ENCODE results near the gene GFOD1. TPM values are rescaled to one million over a fixed set of nuclear protein-coding genes. Genes with fewer than 3 reads are reported as not detected.

Gene GFOD1
- total and polyA plus RNA-seq, 10 of the 15 experiments (the other 5 are each of a cell fraction or from before 2014, with no cell fraction given): 6.5 to 41.4 (median 16.0) TPM

DNA sequence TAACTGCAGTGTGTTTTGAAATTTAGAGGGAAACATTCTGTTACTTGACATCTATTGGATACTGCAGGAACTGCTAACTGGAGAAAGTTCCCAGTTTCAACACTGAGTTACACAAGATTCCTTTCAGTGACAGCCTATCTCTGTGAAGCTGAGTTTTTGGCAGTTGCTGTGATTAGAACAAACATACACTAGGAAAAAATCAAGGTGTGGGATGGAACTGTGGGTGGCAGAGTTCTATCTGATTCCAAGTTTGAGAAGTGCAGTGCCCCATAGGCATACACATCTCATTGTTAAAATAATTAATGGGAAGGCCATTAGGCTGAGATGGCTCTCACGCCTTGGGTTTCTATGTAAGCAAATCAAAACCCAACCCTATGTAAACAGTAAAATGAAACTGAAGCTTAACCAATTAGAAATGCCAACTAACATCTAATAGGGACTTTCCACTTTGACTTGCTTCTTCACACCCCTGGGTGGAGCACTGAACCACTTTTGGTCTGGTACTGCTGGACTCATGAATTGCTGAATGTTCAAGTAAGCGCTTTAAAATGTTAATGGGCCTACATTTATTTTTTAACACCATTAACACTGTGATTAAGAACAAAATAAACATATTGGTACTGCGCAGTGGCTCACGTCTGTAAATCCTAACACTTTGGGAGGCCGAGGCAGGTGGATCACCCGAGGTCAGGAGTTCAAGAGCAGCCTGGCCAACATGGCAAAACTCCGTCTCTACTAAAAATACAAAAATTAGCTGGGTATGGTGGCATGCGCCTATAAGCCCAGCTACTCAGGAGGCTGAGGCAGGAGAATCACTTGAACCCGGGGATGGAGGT lies 103.9 kb downstream of the GFOD1 start (continued):
- TF ChIP-seq NR2F1 (conservative IDR thresholded peaks at IDR 0.05) (peak; percentile 61), FOXK2 (IDR thresholded peaks at IDR 0.05) (peak; percentile 50; the same call in 1 of the 2 replicates), BCLAF1 (IDR thresholded peaks at IDR 0.05) (no peak), STAT3 (IDR thresholded peaks at IDR 0.05; ENCODE audit: low read depth, low read length) (no peak), EP300 (IDR thresholded peaks at IDR 0.05; ENCODE audit: borderline replicate concordance in 1 of 2, control insufficient read depth in 1 of 2, low read depth in 2 of 2, low read length in 2 of 2) (peak in 1 of 2 experiments; percentile 54; a peak in 2 of 4 replicates), RELA (IDR thresholded peaks at IDR 0.05; ENCODE audit: borderline replicate concordance, partially characterized antibody) (peak; percentile 98), SPI1 (IDR thresholded peaks at IDR 0.05; ENCODE audit: borderline replicate concordance, insufficient read depth, low read depth, low read length) (no peak), POLR2A (IDR thresholded peaks at IDR 0.05; ENCODE audit: low read depth, low read length) (no peak), HCFC1 (IDR thresholded peaks at IDR 0.05; ENCODE audit: low read length) (no peak), ZNF592 (IDR thresholded peaks at IDR 0.05) (no peak; the same call in 1 of the 2 replicates), ZNF622 (IDR thresholded peaks at IDR 0.05) (no peak), MXI1 (IDR thresholded peaks at IDR 0.05; ENCODE audit: low read depth, low read length) (no peak), SMAD1 (IDR thresholded peaks at IDR 0.05; ENCODE audit: low read depth, partially characterized antibody) (no peak), PAX8 (IDR thresholded peaks at IDR 0.05) (no peak)
- TF ChIP-seq, protein P1, sequence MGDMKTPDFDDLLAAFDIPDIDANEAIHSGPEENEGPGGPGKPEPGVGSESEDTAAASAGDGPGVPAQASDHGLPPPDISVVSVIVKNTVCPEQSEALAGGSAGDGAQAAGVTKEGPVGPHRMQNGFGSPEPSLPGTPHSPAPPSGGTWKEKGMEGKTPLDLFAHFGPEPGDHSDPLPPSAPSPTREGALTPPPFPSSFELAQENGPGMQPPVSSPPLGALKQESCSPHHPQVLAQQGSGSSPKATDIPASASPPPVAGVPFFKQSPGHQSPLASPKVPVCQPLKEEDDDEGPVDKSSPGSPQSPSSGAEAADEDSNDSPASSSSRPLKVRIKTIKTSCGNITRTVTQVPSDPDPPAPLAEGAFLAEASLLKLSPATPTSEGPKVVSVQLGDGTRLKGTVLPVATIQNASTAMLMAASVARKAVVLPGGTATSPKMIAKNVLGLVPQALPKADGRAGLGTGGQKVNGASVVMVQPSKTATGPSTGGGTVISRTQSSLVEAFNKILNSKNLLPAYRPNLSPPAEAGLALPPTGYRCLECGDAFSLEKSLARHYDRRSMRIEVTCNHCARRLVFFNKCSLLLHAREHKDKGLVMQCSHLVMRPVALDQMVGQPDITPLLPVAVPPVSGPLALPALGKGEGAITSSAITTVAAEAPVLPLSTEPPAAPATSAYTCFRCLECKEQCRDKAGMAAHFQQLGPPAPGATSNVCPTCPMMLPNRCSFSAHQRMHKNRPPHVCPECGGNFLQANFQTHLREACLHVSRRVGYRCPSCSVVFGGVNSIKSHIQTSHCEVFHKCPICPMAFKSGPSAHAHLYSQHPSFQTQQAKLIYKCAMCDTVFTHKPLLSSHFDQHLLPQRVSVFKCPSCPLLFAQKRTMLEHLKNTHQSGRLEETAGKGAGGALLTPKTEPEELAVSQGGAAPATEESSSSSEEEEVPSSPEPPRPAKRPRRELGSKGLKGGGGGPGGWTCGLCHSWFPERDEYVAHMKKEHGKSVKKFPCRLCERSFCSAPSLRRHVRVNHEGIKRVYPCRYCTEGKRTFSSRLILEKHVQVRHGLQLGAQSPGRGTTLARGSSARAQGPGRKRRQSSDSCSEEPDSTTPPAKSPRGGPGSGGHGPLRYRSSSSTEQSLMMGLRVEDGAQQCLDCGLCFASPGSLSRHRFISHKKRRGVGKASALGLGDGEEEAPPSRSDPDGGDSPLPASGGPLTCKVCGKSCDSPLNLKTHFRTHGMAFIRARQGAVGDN (IDR thresholded peaks at IDR 0.05): peak; percentile 96
- TF ChIP-seq, protein P2, sequence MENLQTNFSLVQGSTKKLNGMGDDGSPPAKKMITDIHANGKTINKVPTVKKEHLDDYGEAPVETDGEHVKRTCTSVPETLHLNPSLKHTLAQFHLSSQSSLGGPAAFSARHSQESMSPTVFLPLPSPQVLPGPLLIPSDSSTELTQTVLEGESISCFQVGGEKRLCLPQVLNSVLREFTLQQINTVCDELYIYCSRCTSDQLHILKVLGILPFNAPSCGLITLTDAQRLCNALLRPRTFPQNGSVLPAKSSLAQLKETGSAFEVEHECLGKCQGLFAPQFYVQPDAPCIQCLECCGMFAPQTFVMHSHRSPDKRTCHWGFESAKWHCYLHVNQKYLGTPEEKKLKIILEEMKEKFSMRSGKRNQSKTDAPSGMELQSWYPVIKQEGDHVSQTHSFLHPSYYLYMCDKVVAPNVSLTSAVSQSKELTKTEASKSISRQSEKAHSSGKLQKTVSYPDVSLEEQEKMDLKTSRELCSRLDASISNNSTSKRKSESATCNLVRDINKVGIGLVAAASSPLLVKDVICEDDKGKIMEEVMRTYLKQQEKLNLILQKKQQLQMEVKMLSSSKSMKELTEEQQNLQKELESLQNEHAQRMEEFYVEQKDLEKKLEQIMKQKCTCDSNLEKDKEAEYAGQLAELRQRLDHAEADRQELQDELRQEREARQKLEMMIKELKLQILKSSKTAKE (IDR thresholded peaks at IDR 0.05; ENCODE audit: low read depth, poor library complexity, severe bottlenecking): peak; percentile 27

Measured in GM12878 (cell line).